Spleen (tissue), 7 donors: ENCODE results near the gene SLC27A2.

ENCODE experiments used
- POLR2A ChIP-seq, 3 donors: fragments of 450-650 bp; IDR thresholded peaks; one replicate each; pipeline ENCODE4 v1.5.1; 2017; ENCODE audit warnings: antibody characterized with exemption in 3 of 3, mild to moderate bottlenecking in 1 of 3
- TF ChIP-seq, protein P1 (sequence below), 11 experiments: fragments of 200-600 bp in 7 of 11; fragments of 450-650 bp in 4 of 11; sonication (generic) in 4 of 11; IDR thresholded peaks in 8 of 11; conservative IDR thresholded peaks in 3 of 11; 1 replicate in 7 of 11; 2 replicates in 4 of 11; pipeline versions ENCODE4 v1.4.0 to v1.8.0; 2016 to 2021; ENCODE audit warnings: antibody characterized with exemption in 11 of 11, inconsistent platforms in 4 of 11, mild to moderate bottlenecking in 1 of 11
- donor health status: DM: no; HTN: no; CAD: no; lungs with moderate emphysema.
- donor health status: DM: no; HTN: no; CAD: no.
- donor health status: DM: no; HTN: no; CAD: no.

DNA sequence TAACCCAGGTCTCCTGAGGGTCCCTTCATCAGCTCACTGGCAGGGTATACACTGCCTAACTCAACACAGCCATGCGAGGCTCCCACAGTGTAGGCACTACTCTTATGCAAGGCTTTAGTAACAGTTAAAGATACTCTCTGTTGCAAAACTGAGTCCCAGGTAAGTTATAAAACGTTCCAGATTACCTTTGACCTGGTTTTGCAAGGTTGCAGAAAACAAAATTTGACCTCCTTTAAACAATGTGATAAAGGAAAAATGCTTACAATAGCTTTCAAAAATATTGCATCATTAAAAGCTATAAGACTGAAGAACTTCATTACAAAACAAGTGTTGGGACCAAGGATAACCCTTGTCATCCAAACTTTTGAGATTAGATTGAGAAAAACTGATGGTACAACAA, 5.5 kb downstream of the SLC27A2 start:
- no peak for TF ChIP-seq POLR2A (IDR thresholded peaks at IDR 0.05)
- TF ChIP-seq, protein P1, sequence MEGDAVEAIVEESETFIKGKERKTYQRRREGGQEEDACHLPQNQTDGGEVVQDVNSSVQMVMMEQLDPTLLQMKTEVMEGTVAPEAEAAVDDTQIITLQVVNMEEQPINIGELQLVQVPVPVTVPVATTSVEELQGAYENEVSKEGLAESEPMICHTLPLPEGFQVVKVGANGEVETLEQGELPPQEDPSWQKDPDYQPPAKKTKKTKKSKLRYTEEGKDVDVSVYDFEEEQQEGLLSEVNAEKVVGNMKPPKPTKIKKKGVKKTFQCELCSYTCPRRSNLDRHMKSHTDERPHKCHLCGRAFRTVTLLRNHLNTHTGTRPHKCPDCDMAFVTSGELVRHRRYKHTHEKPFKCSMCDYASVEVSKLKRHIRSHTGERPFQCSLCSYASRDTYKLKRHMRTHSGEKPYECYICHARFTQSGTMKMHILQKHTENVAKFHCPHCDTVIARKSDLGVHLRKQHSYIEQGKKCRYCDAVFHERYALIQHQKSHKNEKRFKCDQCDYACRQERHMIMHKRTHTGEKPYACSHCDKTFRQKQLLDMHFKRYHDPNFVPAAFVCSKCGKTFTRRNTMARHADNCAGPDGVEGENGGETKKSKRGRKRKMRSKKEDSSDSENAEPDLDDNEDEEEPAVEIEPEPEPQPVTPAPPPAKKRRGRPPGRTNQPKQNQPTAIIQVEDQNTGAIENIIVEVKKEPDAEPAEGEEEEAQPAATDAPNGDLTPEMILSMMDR (IDR thresholded peaks at IDR 0.05 in 8 of 11, conservative IDR thresholded peaks at IDR 0.05 in 3 of 11) = no peak
